Small intestine (tissue), 7 donors: ENCODE data around the gene CDHR2. TPM values are rescaled to one million over a fixed set of nuclear protein-coding genes. Genes with fewer than 3 reads are reported as not detected.

ENCODE experiments used
- DNase-seq, 2 donors: peaks; one replicate each; pipeline versions ENCODE4 v3.0.0 to v3.0.0-alpha.2; 2013
- FAIRE-seq: peaks from 2 replicates; lab custom pipeline; 2012; peaks lifted over from hg19 to GRCh38; lab: Jason Lieb, UNC
- H3K27ac ChIP-seq, 3 donors: one replicate each; pipeline ENCODE4 v1.5.1; 2013; ENCODE audit warnings: low read length in 2 of 3, mild to moderate bottlenecking in 2 of 3, control low read depth in 1 of 3, inconsistent platforms in 1 of 3, low read depth in 1 of 3, moderate library complexity in 1 of 3
- H3K27me3 ChIP-seq, 3 donors: one replicate each; pipeline ENCODE4 v1.6.1; 2013; ENCODE audit warnings: low read length in 3 of 3, inconsistent platforms in 1 of 3; ENCODE audit not compliant: control insufficient read depth in 3 of 3, insufficient read depth in 3 of 3
- H3K36me3 ChIP-seq, 3 donors: one replicate each; pipeline ENCODE4 v1.6.1; 2013; ENCODE audit warnings: low read length in 3 of 3, inconsistent platforms in 1 of 3, low read depth in 1 of 3, mild to moderate bottlenecking in 1 of 3, moderate library complexity in 1 of 3; ENCODE audit not compliant: control insufficient read depth in 3 of 3, insufficient read depth in 2 of 3
- H3K4me1 ChIP-seq, 3 donors: one replicate each; pipeline ENCODE4 v1.6.1; 2013; ENCODE audit warnings: low read length in 2 of 3, inconsistent platforms in 1 of 3, low read depth in 1 of 3, mild to moderate bottlenecking in 1 of 3, moderate library complexity in 1 of 3; ENCODE audit not compliant: control insufficient read depth in 3 of 3, insufficient read depth in 2 of 3
- H3K4me3 ChIP-seq, 3 donors: one replicate each; pipeline ENCODE4 v1.5.1; 2013; ENCODE audit warnings: low read length in 3 of 3, control low read depth in 1 of 3, inconsistent platforms in 1 of 3, low read depth in 1 of 3, mild to moderate bottlenecking in 1 of 3, moderate library complexity in 1 of 3
- H3K9me3 ChIP-seq, 2 donors: one replicate each; pipeline ENCODE4 v1.6.1; 2013; ENCODE audit warnings: low read depth in 1 of 2, low read length in 1 of 2; ENCODE audit not compliant: control insufficient read depth in 2 of 2, insufficient read depth in 1 of 2
- WGBS, 3 donors: extraction: QIAGEN DNeasy Blood & Tissue Kit; methylation state at CpG; one replicate each; pipeline ENCODE4 v1.1.7; 2013; 5-methylcytosine and 5-hydroxymethylcytosine counted together
- polyA plus RNA-seq, 4 donors: library from polyadenylated mRNA; stranded (reverse) in 3 of 4; unstranded in 1 of 4; fragments of 200-250 nt in 3 of 4; fragments of 120-200 nt in 1 of 4; gene quantifications; one replicate each; pipeline versions ENCODE4 v1.2.1 to v1.2.3, GENCODE V29; 2013
- donor health status: healthy with polysubstance abuse.
- donor health status: control.
- donor health status: control.
- donor health status: Bipolar disorder and iron deficiency.
- donor health status: healthy.

The CDHR2 gene
- polyA plus RNA-seq, 4 donors = 50.1 to 545 (median 420) TPM

DNA sequence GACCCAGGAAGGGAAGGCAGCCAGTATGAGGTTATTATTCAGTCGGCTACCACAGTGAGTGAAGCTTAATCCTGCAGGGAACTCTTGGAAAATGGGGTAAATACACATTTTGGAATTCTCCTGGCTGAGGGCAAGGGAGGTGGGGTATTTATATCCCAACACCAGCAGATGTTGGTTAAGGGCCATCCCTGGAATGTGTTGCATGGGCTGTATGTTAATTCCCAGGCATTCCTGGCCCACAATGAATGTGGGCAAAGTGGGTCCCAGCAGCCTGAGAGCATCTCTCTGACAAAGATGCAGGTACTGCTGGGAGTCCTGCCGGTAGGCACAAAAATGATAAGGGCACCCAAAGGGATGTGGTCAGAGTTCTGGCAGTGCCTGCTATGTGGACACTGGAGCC lies 63.7 kb downstream of the CDHR2 start:
- Histone ChIP-seq H3K4me3 (no peak overlapping the region), H3K4me1 (peaks cover 0 to 3% (median 0%) of the 10 kb centered on the region in 3 donors), H3K36me3 (no peaks in the 10 kb centered on the region), H3K27me3 (peaks cover 0 to 58% (median 9%) of the 10 kb centered on the region in 3 donors), H3K27ac (no peak overlapping the region), H3K9me3 (no peaks in the 10 kb centered on the region)
- no peak for DNase-seq
- FAIRE-seq = no peak
- WGBS, 3 donors = 53 to 67% (median 60%) methylated on average over 2 of the region's 2 CpGs

DNA sequence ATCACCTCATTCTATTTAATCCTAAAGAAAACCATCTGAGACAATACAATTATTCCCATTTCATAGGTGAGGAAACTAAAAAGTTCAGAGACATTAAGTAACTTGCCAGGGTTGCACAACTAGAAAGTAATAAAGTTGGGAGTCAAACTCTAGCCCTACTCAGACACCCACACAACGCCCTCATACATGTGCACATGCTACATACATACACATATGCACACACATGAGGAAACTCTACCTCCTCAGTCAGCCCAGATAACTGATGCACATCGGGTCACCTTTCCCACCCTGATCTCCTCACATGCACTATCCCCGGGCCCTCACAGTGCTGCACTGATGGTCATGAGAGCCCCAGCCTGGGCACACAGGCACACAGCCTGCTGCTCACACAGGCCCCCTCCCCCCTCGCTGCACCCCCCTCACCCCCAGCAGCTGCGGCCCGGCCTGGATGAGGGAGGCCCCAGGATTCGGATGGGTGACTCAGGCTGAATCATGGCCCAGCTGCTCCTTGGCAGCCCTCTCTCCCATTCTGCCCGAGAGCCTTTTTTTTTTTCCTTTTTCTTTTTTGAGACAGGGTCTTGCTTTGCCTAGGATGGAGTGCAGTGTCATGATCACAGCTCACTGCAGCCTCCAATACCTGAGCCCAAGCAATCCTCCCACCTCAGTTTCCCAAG lies 65.8 kb downstream of the CDHR2 start:
- 34 to 55% (median 45%) methylated on average over 7 to 8 of the region's 8 CpGs for WGBS, 3 donors
- no peak for DNase-seq
- Histone ChIP-seq H3K27ac (no peak overlapping the region), H3K9me3 (peaks cover 0 to 6% of the 10 kb centered on the region in 2 donors), H3K4me3 (no peak overlapping the region), H3K27me3 (peaks cover 3 to 64% (median 15%) of the 10 kb centered on the region in 3 donors), H3K4me1 (peaks cover 0 to 11% (median 3%) of the 10 kb centered on the region in 3 donors), H3K36me3 (no peaks in the 10 kb centered on the region)
- FAIRE-seq = no peak

DNA sequence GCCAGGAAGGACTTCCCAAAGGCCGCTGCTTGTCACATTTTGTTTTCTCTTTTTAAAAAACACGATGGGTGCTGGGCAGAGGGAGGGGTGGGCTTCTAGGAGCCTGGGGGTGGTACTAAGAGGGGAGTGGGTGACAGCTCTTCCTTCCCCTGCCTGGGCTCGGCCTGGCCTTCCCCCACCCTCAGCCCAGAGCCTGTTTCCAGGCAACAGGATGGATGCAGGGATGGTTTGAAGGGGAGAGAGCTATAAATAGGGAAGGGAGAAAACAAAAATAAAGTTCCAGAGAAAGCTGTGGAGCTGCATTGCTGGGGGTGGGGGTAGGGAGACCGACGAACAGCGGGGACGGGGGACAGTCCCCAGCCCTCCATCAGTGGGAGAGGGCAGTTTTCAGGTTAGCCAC lies 67.4 kb downstream of the CDHR2 start:
- Histone ChIP-seq H3K27ac (no peak overlapping the region), H3K9me3 (peaks cover 0 to 6% of the 10 kb centered on the region in 2 donors), H3K4me3 (no peak overlapping the region), H3K4me1 (peaks cover 0 to 11% (median 0%) of the 10 kb centered on the region in 3 donors), H3K36me3 (no peaks in the 10 kb centered on the region), H3K27me3 (peaks cover 3 to 74% (median 25%) of the 10 kb centered on the region in 3 donors)
- 60 to 70% (median 63%) methylated on average over 7 of the region's 7 CpGs for WGBS, 3 donors
- DNase-seq (no peak), FAIRE-seq (no peak)

DNA sequence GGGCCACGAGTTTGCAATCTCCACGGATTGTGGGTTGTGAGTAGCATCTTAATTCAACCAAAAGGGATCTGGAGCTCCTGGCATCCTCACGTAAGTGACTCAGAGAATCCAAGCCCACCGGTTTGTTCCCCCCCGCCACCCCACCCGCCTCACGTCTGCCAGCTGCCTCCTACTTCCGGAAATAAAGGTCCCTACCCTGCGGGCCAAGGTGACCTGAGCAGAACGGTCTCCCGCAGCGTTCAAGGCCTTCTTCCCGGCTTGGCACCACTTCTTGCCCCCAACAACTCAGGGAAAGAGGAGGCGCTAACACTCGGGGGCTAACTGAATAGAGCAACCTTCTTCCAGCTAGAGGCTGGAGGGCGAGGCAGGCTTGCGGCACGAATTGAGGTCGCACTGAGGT lies 69.6 kb downstream of the CDHR2 start:
- no peak overlapping the region for H3K4me3 ChIP-seq
- FAIRE-seq = no peak
- WGBS, 3 donors = 31 to 37% (median 35%) methylated on average over 19 of the region's 19 CpGs
- H3K9me3 ChIP-seq = peaks cover 0 to 6% of the 10 kb centered on the region in 2 donors
- no peak overlapping the region for H3K27ac ChIP-seq
- DNase-seq = no peak
- no peaks in the 10 kb centered on the region for H3K36me3 ChIP-seq
- H3K4me1 ChIP-seq = peaks cover 0 to 11% (median 0%) of the 10 kb centered on the region in 3 donors
- peaks cover 3 to 70% (median 25%) of the 10 kb centered on the region in 3 donors for H3K27me3 ChIP-seq

DNA sequence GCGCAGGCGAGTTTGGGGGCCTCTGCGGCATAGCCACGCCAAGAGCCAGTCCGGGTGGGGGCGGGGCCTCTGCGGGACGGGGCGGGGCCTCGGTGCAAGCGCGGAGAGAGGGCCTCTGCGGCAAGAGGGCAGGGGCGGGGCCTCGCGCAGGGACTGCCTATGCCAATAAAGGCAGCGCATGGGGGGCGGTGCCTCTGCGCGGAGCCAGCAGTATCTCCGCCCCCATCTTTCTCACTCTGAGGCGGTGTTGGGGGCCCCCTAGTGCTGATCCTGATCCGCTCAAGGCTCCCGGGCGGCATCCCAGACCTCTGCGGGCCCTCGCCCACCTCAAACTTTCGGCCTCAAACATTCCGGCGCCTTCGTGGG lies 70.0 kb downstream of the CDHR2 start:
- Histone ChIP-seq H3K27ac (no peak overlapping the region), H3K27me3 (peaks cover 3 to 73% (median 25%) of the 10 kb centered on the region in 3 donors), H3K4me3 (no peak overlapping the region), H3K36me3 (no peaks in the 10 kb centered on the region), H3K9me3 (peaks cover 0 to 6% of the 10 kb centered on the region in 2 donors), H3K4me1 (peaks cover 0 to 11% (median 0%) of the 10 kb centered on the region in 3 donors)
- WGBS, 3 donors = 5 to 10% (median 8%) methylated on average over 25 to 31 of the region's 31 CpGs
- DNase-seq = peak; percentile 55 to 85
- no peak for FAIRE-seq

DNA sequence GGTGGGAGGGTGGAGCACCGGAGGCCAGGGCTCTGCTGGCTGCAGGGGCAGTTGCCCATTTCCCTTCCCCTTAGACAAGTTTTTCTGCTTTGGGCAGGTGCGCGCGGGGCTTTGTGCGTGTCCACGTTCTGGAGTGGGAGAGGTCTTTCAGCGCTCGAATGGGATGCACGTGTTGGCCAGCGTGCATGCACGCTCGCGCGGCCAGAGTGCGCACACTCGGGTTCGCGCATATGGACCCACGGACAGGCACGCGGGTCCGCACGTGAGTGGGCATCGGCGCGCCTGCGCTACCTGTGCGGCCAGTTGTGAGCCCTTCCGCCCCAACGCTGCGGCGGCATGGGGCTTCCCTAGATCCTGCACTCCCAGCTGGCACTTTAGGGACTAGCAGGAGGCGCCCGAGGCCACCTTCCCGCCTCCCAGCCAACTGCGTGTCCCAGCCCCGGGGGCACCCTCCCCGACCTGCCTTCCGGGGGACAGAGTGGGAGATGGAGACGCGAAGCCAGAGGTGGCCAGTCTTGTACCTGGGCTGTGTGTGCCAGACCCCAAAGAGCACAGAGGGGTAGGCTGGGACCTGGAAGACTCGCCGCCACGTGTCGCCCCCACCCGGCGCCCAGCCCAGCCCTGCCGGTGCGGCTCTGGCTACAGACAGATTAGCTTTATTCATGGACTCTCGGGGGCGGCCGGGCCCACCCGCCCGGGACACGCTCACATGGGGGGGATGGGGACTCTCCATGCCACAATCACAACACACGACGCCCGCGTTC lies 70.6 kb downstream of the CDHR2 start:
- 15 to 22% (median 21%) methylated on average over 53 to 59 of the region's 59 CpGs for WGBS, 3 donors
- FAIRE-seq (no peak), DNase-seq (no peak)
- Histone ChIP-seq H3K4me1 (peaks cover 0 to 11% (median 0%) of the 10 kb centered on the region in 3 donors), H3K27ac (no peak overlapping the region), H3K36me3 (no peaks in the 10 kb centered on the region), H3K9me3 (peaks cover 0 to 6% of the 10 kb centered on the region in 2 donors), H3K27me3 (peaks cover 3 to 77% (median 25%) of the 10 kb centered on the region in 3 donors), H3K4me3 (no peak overlapping the region)

DNA sequence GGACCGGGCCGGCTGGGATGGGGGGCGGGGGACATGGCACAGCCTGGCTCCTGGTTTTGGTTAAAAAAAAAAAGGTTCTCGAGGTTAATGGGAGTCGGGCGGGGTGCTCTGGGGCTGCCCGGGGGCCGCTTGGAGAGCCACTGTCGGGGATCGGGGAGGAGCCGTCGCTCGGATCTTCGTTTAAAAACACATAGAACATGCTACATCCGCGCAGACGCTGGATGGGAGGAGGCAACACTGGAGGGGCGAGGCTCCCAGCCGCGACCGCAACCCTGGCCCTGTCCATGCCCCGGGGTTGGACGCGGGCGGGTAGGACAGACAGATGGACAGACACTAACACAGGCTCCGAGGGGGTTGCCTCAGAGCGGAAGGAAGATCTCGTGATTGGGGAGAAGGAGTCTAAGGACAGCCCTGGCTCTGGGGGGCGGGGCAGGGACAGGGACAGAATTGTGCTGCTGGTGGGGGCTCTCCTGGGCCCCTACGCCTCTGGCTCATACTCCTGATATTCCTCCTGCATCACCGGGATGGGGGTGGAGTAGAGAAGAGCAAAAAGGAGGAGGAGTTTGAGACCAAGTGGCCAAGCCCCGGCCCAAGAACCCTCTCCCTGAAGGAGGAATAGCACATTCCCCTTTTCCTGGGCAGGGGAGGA lies 71.3 kb downstream of the CDHR2 start:
- H3K36me3 ChIP-seq = no peaks in the 10 kb centered on the region
- H3K9me3 ChIP-seq = peaks cover 0 to 6% of the 10 kb centered on the region in 2 donors
- peaks cover 0 to 11% (median 0%) of the 10 kb centered on the region in 3 donors for H3K4me1 ChIP-seq
- DNase-seq (no peak), FAIRE-seq (no peak)
- H3K27me3 ChIP-seq = peaks cover 3 to 81% (median 25%) of the 10 kb centered on the region in 3 donors
- no peak overlapping the region for H3K4me3 ChIP-seq
- 6 to 9% (median 7%) methylated on average over 30 to 32 of the region's 32 CpGs for WGBS, 3 donors
- H3K27ac ChIP-seq = no peak overlapping the region

DNA sequence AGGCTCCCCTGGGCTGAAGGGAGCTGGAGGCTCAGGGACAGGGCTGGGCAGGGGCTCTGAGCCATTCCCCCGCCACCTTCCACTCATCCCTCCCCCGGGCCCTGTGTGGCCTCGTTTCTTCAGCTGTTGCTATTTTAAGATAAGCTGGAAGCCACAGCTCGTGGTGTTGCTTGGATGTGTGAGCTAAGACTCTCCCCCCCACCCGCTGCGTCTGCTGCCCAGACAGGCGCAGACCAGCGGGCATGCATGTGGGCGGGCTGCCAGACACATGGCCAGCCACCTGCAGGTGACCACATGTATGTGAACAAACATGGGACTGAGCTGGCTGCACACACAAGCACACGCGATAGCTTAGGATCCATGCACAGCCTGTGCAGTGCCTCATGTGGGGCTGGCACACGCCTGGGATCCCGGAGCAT lies 72.5 kb downstream of the CDHR2 start:
- no peak overlapping the region for H3K4me3 ChIP-seq
- peaks cover 3 to 81% (median 29%) of the 10 kb centered on the region in 3 donors for H3K27me3 ChIP-seq
- 56 to 64% (median 60%) methylated on average over 13 of the region's 13 CpGs for WGBS, 3 donors
- H3K27ac ChIP-seq = no peak overlapping the region
- FAIRE-seq (no peak), DNase-seq (no peak)
- peaks cover 0 to 11% (median 0%) of the 10 kb centered on the region in 3 donors for H3K4me1 ChIP-seq
- peaks cover 0 to 6% of the 10 kb centered on the region in 2 donors for H3K9me3 ChIP-seq
- H3K36me3 ChIP-seq = no peaks in the 10 kb centered on the region
